GM06990 (cell line): Measurements from ENCODE around the gene LHX5.

ENCODE experiments used
- DNase-seq: peaks from one replicate; pipeline ENCODE4 v3.0.0-alpha.2; 2011; ENCODE audit not compliant: insufficient read length; ENCODE audit errors: extremely low read depth
- H3K27me3 ChIP-seq: replicated peaks from 2 replicates; pipeline ENCODE4 v1.6.0; 2011; ENCODE audit warnings: low read length; ENCODE audit not compliant: control insufficient read depth, insufficient read depth
- H3K36me3 ChIP-seq: 2 replicates; pipeline ENCODE4 v1.5.1; 2011; ENCODE audit warnings: low read length; ENCODE audit not compliant: control insufficient read depth, insufficient read depth
- H3K4me3 ChIP-seq: replicated peaks from 2 replicates; pipeline ENCODE4 v1.5.1; 2011; ENCODE audit warnings: low read depth, mild to moderate bottlenecking, control low read depth, low read length
- CTCF ChIP-seq: IDR thresholded peaks from 2 replicates; pipeline ENCODE4 v1.5.1; 2011; ENCODE audit warnings: low read length, control low read depth, mild to moderate bottlenecking, inconsistent platforms; ENCODE audit not compliant: insufficient read depth, poor library complexity, severe bottlenecking

LHX5 gene

GRCh38 chr12:113416091-113416754 is 55.4 kb downstream of the LHX5 start:
- no peak for DNase-seq
- H3K4me3 ChIP-seq = no peak overlapping the region
- H3K36me3 ChIP-seq = no peaks in the 10 kb centered on the region
- H3K27me3 ChIP-seq = no peaks in the 10 kb centered on the region; the same call in none of the 2 replicates
- TF ChIP-seq CTCF = peak; percentile 13

GRCh38 chr12:113414519-113415038 is 57.1 kb downstream of the LHX5 start:
- no peak overlapping the region for H3K4me3 ChIP-seq
- no peaks in the 10 kb centered on the region; the same call in none of the 2 replicates for H3K27me3 ChIP-seq
- no peaks in the 10 kb centered on the region for H3K36me3 ChIP-seq
- no peak for DNase-seq
- TF ChIP-seq CTCF = no peak

- no peak overlapping the region for H3K4me3 ChIP-seq
- no peaks in the 10 kb centered on the region; the same call in none of the 2 replicates for H3K27me3 ChIP-seq
- TF ChIP-seq CTCF = no peak
These were observed 58.2 kb downstream of the LHX5 start for GRCh38 chr12:113413488-113413939.

More at GRCh38 chr12:113413488-113413939, 58.2 kb downstream of the LHX5 start:
- H3K36me3 ChIP-seq = no peaks in the 10 kb centered on the region
- DNase-seq = no peak
